Measurements from ENCODE around the gene FEZF2.

The FEZF2 gene

DNA sequence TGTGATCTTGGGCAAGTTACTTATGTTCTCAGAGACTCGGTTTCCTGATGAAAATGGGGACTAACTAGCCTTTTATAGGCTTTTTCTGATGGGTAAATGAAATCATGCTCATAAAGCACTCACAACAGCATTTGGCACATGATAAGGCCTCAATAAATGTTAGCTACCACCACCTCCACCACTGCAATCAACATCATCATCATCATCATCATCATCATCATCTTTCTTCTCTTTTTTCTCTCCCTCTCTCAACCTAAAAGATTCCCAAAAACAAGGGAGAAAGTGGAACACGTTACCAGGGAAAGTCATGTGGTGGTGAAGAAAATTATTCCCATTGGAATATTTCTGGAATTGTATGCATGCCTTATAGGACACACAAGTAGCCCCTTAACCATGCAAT is 33.6 kb upstream of the FEZF2 start:
- ChIA-PET CTCF (no interaction called here), POLR2A (no interaction called here)
- DNase-seq (ENCODE audit: low read depth, low spot score): no peak
- no peak overlapping the region for H3K4me3 ChIP-seq (ENCODE audit: low read depth, low read length)
- TF ChIP-seq CTCF (IDR thresholded peaks at IDR 0.05; ENCODE audit: insufficient read depth, low read length, missing control alignments): no peak

DNA sequence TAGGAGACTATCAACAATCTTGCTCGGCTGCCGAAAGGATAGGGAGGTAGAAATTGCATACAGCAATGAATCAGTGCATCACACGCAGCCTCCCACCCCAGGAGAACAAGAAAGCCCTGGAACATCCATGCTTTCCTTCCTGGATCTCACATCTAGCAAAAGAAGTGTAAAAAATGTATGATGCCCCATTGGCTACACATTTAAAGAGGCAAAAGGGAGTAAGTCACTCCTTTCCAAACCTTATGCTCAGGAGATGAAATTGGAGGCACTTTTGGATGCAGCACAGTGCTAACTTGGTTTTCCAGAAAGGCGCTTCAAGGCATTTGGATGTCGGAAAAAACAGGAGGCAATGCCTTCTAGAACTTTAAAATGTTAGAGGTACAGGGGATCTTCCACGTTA is 32.2 kb upstream of the FEZF2 start:
- no peak for TF ChIP-seq CTCF (IDR thresholded peaks at IDR 0.05; ENCODE audit: insufficient read depth, low read length, missing control alignments)
- CTCF ChIA-PET: no interaction called here
- DNase-seq (ENCODE audit: low read depth, low spot score): no peak
- POLR2A ChIA-PET: no interaction called here
- no peak overlapping the region for H3K4me3 ChIP-seq (ENCODE audit: low read depth, low read length)

DNA sequence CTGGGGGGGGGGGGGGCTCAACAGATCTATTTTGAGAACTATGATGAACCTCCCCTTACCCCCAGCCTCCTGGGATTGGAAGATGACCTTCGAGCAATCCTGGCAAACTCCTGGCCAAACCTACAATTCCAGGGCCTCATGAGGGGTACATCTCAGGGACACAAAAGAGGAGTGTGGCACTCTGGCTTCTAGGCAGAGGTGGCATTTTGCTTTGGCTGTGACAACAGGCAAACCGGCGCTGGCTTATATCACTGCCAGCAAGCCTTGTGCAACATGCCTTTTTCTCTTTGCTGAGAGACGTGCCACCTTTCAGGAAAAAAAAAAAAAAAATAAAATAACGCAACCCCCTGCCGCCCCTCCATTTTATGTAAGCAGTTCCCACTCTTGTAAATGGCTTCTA is 31.8 kb upstream of the FEZF2 start:
- H3K4me3 ChIP-seq (ENCODE audit: low read depth, low read length): no peak overlapping the region
- no peak for DNase-seq (ENCODE audit: low read depth, low spot score)
- CTCF ChIA-PET: no interaction called here
- POLR2A ChIA-PET: no interaction called here
- no peak for TF ChIP-seq CTCF (IDR thresholded peaks at IDR 0.05; ENCODE audit: insufficient read depth, low read length, missing control alignments)

GRCh38 chr3:62404321-62404720 is 31.0 kb upstream of the FEZF2 start:
- H3K4me3 ChIP-seq (ENCODE audit: low read depth, low read length): no peak overlapping the region
- no peak for DNase-seq (ENCODE audit: low read depth, low spot score)
- ChIA-PET POLR2A (no interaction called here), CTCF (no interaction called here)
- TF ChIP-seq CTCF (IDR thresholded peaks at IDR 0.05; ENCODE audit: insufficient read depth, low read length, missing control alignments): no peak

DNA sequence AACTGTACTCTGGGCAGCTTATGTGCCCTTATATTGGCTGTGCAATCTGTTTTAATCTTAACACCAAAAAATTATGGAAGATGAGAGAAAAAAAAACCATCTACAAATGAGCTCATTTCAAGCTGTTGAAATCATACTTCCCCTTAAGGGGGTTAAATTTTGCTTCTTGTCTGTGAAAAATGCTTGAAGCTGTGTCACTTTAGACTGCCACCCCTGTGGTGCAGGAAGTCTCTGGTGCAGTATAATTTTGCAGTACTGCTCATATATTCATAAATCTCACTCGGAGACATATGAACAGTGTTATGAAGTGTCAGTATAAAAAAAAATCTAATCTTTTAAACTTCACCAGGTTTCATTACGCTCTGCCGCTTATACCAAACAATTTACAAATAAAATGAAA is 30.4 kb upstream of the FEZF2 start:
- no peak overlapping the region for H3K4me3 ChIP-seq (ENCODE audit: low read depth, low read length)
- CTCF ChIA-PET: no interaction called here
- DNase-seq (ENCODE audit: low read depth, low spot score): no peak
- POLR2A ChIA-PET: no interaction called here
- no peak for TF ChIP-seq CTCF (IDR thresholded peaks at IDR 0.05; ENCODE audit: insufficient read depth, low read length, missing control alignments)

DNA sequence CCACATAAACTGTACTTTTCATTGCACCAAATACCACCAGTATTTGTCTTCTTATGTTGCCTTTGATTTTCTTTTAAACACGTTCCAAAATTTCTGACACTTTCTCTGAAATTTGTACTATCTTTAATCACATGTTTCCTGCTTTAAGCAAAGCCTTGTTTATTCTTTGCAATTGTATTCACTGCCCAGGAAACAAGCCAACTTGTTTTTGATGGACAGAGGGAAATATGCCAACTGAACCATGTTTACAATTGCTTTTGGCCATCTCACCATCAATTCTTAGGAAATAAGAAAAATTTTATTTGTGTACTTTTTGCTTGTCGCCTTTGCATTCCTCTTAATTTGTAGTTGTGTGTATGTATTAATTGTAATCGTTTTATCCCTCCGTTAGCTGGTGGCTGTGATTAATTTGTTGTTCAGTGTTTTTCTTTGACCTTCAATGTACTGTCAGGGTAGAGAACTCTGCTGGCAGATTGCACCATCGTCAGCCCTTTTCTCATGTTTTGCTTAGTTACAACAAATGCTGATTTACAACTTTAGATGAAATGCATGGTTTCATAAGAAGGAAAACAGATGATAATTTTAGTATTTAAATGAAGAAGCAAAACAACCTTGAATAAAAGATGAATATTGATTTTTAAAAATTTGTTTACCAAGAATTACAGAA is 19.4 kb upstream of the FEZF2 start:
- no peak for TF ChIP-seq CTCF (IDR thresholded peaks at IDR 0.05; ENCODE audit: insufficient read depth, low read length, missing control alignments)
- no peak overlapping the region for H3K4me3 ChIP-seq (ENCODE audit: low read depth, low read length)
- DNase-seq (ENCODE audit: low read depth, low spot score): no peak
- ChIA-PET POLR2A (no interaction called here), CTCF (no interaction called here)
